ENCODE data around the gene TMCC2.

DNA sequence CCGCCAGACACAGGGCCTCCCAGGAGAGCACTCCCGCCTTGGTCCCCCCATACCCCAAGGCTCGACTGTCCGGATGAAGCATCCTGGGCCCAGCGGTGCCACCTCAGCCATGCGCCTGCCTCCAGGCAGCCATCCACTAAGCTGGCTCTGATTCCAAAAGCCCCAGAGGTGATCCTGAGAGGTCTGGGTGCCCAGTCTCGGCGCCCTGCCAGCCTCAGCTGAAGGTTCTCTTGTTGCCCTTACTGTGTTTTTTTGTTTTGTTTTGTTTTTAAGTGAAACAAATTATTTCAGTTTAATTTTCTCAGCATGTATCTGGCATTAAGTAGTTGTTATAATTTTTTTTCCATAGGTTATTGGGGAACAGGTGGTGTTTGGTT lies 48.9 kb downstream of the TMCC2 start:
- TF ChIP-seq, protein P1, sequence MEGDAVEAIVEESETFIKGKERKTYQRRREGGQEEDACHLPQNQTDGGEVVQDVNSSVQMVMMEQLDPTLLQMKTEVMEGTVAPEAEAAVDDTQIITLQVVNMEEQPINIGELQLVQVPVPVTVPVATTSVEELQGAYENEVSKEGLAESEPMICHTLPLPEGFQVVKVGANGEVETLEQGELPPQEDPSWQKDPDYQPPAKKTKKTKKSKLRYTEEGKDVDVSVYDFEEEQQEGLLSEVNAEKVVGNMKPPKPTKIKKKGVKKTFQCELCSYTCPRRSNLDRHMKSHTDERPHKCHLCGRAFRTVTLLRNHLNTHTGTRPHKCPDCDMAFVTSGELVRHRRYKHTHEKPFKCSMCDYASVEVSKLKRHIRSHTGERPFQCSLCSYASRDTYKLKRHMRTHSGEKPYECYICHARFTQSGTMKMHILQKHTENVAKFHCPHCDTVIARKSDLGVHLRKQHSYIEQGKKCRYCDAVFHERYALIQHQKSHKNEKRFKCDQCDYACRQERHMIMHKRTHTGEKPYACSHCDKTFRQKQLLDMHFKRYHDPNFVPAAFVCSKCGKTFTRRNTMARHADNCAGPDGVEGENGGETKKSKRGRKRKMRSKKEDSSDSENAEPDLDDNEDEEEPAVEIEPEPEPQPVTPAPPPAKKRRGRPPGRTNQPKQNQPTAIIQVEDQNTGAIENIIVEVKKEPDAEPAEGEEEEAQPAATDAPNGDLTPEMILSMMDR (IDR thresholded peaks at IDR 0.05; ENCODE audit: low read depth, low read length, poor library complexity, severe bottlenecking), result no peak
- TF ChIP-seq EZH2phosphoT487 (IDR thresholded peaks at IDR 0.05; ENCODE audit: borderline replicate concordance, low read length), result no peak

Data from DOHH2 (cell line).